SK-N-SH treated with all-trans-retinoic acid at 6 μM for 48 hours (cell line): ENCODE data around the gene CDK5RAP2.
A peak's percentile ranks its signal among the peaks of the same experiment; 100 is the strongest.

ENCODE experiments used
- ATAC-seq: fragments of 200-7000 bp; cut with Tn5 transposase; 3 replicates; pipeline ENCODE4 v1.9.1; 2020; ENCODE audit warnings: mild to moderate bottlenecking, moderate library complexity
- ARNTL ChIP-seq: fragments of 450-650 bp; formaldehyde crosslinking; IDR thresholded peaks from 2 replicates; pipeline ENCODE4 v1.5.0; 2020; ENCODE audit warnings: low read depth, mild to moderate bottlenecking, moderate library complexity, borderline replicate concordance
- BACH2 ChIP-seq: fragments of 250-450 bp; sonication (Bioruptor Pico); IDR thresholded peaks from 2 replicates; pipeline ENCODE4 v1.9.0; 2021; ENCODE audit warnings: mild to moderate bottlenecking, borderline replicate concordance
- CSDC2 ChIP-seq: fragments of 250-450 bp; sonication (Bioruptor Pico); IDR thresholded peaks from 2 replicates; pipeline ENCODE4 v1.5.0; 2020; ENCODE audit warnings: mild to moderate bottlenecking, moderate library complexity
- ESRRG ChIP-seq: fragments of 250-450 bp; sonication (Bioruptor Pico); IDR thresholded peaks from 2 replicates; pipeline ENCODE4 v1.6.1; 2021; ENCODE audit warnings: mild to moderate bottlenecking
- GLIS3 ChIP-seq: fragments of 250-450 bp; sonication (Bioruptor Pico); IDR thresholded peaks from 2 replicates; pipeline ENCODE4 v1.5.0; 2020; ENCODE audit warnings: mild to moderate bottlenecking, moderate library complexity
- ISL1 ChIP-seq: fragments of 250-450 bp; sonication (Bioruptor Pico); IDR thresholded peaks from 2 replicates; pipeline ENCODE4 v2.1.2; 2022; ENCODE audit warnings: mild to moderate bottlenecking, moderate library complexity
- PPARA ChIP-seq: fragments of 250-450 bp; sonication (Bioruptor Pico); IDR thresholded peaks from 2 replicates; pipeline ENCODE4 v1.5.0; 2020; ENCODE audit warnings: mild to moderate bottlenecking, borderline replicate concordance
- RARB ChIP-seq: fragments of 250-450 bp; sonication (Bioruptor Pico); IDR thresholded peaks from 2 replicates; pipeline ENCODE4 v1.8.0; 2021; ENCODE audit warnings: mild to moderate bottlenecking, moderate library complexity
- SNAI2 ChIP-seq: fragments of 250-450 bp; sonication (Bioruptor Pico); IDR thresholded peaks from 2 replicates; pipeline ENCODE4 v1.5.0; 2020; ENCODE audit warnings: mild to moderate bottlenecking, moderate library complexity
- TCF4 ChIP-seq: fragments of 250-450 bp; sonication (Bioruptor Pico); IDR thresholded peaks from 2 replicates; pipeline ENCODE4 v1.8.0; 2021; ENCODE audit warnings: mild to moderate bottlenecking, moderate library complexity, borderline replicate concordance
- ZC3H10 ChIP-seq: fragments of 250-450 bp; sonication (Bioruptor Pico); IDR thresholded peaks from 2 replicates; pipeline ENCODE4 v1.5.1; 2021; ENCODE audit warnings: mild to moderate bottlenecking, moderate library complexity
- ZFP3 ChIP-seq: fragments of 250-450 bp; sonication (Bioruptor Pico); IDR thresholded peaks from 2 replicates; pipeline ENCODE4 v1.5.0; 2020; ENCODE audit warnings: mild to moderate bottlenecking, moderate library complexity
- ZFP30 ChIP-seq: fragments of 450-650 bp; formaldehyde crosslinking; IDR thresholded peaks from 2 replicates; pipeline ENCODE4 v1.5.0; 2022; ENCODE audit warnings: mild to moderate bottlenecking, moderate library complexity
- ZNF565 ChIP-seq: fragments of 450-650 bp; formaldehyde crosslinking; conservative IDR thresholded peaks from 2 replicates; pipeline ENCODE4 v1.5.0; 2020; ENCODE audit warnings: low read depth, mild to moderate bottlenecking, moderate library complexity
- ZNF70 ChIP-seq: fragments of 450-650 bp; formaldehyde crosslinking; IDR thresholded peaks from 2 replicates; pipeline ENCODE4 v1.5.0; 2020; ENCODE audit warnings: mild to moderate bottlenecking, moderate library complexity
- ZNF8 ChIP-seq: fragments of 450-650 bp; formaldehyde crosslinking; IDR thresholded peaks from 2 replicates; pipeline ENCODE4 v1.5.0; 2020; ENCODE audit warnings: mild to moderate bottlenecking, moderate library complexity
- TF ChIP-seq, protein P1 (sequence below): fragments of 250-450 bp; sonication (Bioruptor Pico); IDR thresholded peaks from 2 replicates; pipeline ENCODE4 v1.5.1; 2020; ENCODE audit warnings: low read depth, mild to moderate bottlenecking, moderate library complexity
- TF ChIP-seq, protein P2 (sequence below): fragments of 250-450 bp; sonication (Bioruptor Pico); IDR thresholded peaks from 2 replicates; pipeline ENCODE4 v1.5.1; 2021; ENCODE audit warnings: mild to moderate bottlenecking, moderate library complexity
- TF ChIP-seq, protein P3 (sequence below): fragments of 250-450 bp; sonication (Bioruptor Pico); IDR thresholded peaks from 2 replicates; pipeline ENCODE4 v1.8.0; 2020; ENCODE audit warnings: mild to moderate bottlenecking, moderate library complexity, borderline replicate concordance
- TF ChIP-seq, protein P4 (sequence below): fragments of 250-450 bp; sonication (Bioruptor Pico); IDR thresholded peaks from 2 replicates; pipeline ENCODE4 v1.8.0; 2021; ENCODE audit warnings: low read depth, mild to moderate bottlenecking, moderate library complexity, borderline replicate concordance
- TF ChIP-seq, protein P5 (sequence below): fragments of 250-450 bp; sonication (Bioruptor Pico); IDR thresholded peaks from 2 replicates; pipeline ENCODE4 v1.5.0; 2020; ENCODE audit warnings: mild to moderate bottlenecking, moderate library complexity

CDK5RAP2 gene

DNA sequence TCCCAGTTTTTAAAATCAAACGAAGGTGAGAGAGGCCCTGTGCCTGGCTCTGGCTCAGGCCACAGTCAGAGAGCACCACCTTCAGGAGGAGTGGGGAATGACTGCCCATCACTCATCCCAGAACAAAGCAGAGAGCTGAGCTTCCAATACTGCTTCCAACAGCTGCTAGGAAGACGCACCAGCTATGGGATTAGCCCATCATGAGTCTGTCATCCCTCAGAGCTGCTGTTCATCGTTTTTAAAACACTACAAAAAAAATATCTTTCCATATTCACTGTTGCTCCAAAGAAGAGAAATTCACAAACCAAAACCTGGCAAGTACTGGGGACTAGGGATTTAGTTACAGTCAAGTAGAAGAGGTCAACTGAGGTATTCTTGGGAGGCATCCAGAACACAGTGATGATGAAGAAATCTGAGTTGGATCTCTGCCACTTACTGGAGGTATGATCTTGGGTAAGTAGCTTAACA lies 102.4 kb downstream of the CDK5RAP2 start:
- TF ChIP-seq, protein P1, sequence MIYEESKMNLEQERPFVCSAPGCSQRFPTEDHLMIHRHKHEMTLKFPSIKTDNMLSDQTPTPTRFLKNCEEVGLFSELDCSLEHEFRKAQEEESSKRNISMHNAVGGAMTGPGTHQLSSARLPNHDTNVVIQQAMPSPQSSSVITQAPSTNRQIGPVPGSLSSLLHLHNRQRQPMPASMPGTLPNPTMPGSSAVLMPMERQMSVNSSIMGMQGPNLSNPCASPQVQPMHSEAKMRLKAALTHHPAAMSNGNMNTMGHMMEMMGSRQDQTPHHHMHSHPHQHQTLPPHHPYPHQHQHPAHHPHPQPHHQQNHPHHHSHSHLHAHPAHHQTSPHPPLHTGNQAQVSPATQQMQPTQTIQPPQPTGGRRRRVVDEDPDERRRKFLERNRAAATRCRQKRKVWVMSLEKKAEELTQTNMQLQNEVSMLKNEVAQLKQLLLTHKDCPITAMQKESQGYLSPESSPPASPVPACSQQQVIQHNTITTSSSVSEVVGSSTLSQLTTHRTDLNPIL (CRISPR knock-in tag): no peak
- TF ChIP-seq GLIS3 (CRISPR knock-in tag) (no peak), ESRRG (CRISPR knock-in tag) (no peak), ZNF70 (CRISPR knock-in tag) (no peak), SNAI2 (CRISPR knock-in tag) (no peak), ZFP30 (no peak), BACH2 (CRISPR knock-in tag) (no peak), CSDC2 (CRISPR knock-in tag) (no peak), ZFP3 (no peak), ISL1 (no peak), RARB (no peak), ARNTL (no peak), PPARA (CRISPR knock-in tag) (no peak)
- TF ChIP-seq, protein P2, sequence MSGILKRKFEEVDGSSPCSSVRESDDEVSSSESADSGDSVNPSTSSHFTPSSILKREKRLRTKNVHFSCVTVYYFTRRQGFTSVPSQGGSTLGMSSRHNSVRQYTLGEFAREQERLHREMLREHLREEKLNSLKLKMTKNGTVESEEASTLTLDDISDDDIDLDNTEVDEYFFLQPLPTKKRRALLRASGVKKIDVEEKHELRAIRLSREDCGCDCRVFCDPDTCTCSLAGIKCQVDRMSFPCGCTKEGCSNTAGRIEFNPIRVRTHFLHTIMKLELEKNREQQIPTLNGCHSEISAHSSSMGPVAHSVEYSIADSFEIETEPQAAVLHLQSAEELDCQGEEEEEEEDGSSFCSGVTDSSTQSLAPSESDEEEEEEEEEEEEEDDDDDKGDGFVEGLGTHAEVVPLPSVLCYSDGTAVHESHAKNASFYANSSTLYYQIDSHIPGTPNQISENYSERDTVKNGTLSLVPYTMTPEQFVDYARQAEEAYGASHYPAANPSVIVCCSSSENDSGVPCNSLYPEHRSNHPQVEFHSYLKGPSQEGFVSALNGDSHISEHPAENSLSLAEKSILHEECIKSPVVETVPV: no peak
- TF ChIP-seq, protein P3, sequence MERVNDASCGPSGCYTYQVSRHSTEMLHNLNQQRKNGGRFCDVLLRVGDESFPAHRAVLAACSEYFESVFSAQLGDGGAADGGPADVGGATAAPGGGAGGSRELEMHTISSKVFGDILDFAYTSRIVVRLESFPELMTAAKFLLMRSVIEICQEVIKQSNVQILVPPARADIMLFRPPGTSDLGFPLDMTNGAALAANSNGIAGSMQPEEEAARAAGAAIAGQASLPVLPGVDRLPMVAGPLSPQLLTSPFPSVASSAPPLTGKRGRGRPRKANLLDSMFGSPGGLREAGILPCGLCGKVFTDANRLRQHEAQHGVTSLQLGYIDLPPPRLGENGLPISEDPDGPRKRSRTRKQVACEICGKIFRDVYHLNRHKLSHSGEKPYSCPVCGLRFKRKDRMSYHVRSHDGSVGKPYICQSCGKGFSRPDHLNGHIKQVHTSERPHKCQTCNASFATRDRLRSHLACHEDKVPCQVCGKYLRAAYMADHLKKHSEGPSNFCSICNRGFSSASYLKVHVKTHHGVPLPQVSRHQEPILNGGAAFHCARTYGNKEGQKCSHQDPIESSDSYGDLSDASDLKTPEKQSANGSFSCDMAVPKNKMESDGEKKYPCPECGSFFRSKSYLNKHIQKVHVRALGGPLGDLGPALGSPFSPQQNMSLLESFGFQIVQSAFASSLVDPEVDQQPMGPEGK (CRISPR knock-in tag): no peak
- TF ChIP-seq, protein P4, sequence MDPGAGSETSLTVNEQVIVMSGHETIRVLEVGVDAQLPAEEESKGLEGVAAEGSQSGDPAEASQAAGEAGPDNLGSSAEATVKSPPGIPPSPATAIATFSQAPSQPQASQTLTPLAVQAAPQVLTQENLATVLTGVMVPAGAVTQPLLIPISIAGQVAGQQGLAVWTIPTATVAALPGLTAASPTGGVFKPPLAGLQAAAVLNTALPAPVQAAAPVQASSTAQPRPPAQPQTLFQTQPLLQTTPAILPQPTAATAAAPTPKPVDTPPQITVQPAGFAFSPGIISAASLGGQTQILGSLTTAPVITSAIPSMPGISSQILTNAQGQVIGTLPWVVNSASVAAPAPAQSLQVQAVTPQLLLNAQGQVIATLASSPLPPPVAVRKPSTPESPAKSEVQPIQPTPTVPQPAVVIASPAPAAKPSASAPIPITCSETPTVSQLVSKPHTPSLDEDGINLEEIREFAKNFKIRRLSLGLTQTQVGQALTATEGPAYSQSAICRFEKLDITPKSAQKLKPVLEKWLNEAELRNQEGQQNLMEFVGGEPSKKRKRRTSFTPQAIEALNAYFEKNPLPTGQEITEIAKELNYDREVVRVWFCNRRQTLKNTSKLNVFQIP (CRISPR knock-in tag): no peak
- ATAC-seq: peak; percentile 99

DNA sequence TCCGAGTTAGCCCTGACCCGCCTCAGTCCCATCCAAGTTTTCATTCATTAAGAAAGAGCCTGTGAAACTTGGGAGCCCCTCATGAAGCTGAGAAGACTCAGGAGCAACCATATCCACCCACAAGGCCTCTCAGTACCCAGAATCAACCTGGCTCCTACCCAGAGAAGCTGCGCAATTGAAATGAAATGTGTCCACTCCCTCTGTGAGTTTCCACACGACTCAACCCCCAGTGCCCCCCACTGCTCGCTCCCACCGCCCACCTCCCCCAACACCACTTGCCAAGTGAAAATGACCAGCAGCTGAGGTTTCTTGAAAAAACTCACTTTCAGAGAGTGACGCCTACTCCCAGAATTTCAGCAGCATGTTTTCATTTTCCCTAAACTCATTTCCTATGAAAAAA lies 104.6 kb downstream of the CDK5RAP2 start:
- ATAC-seq: no peak
- TF ChIP-seq ZFP3 (no peak), GLIS3 (CRISPR knock-in tag) (no peak), ZNF565 (CRISPR knock-in tag) (no peak), ISL1 (no peak), ZC3H10 (no peak), RARB (no peak), TCF4 (no peak), SNAI2 (CRISPR knock-in tag) (no peak), ZNF8 (CRISPR knock-in tag) (no peak), ESRRG (CRISPR knock-in tag) (no peak)
- TF ChIP-seq, protein P5, sequence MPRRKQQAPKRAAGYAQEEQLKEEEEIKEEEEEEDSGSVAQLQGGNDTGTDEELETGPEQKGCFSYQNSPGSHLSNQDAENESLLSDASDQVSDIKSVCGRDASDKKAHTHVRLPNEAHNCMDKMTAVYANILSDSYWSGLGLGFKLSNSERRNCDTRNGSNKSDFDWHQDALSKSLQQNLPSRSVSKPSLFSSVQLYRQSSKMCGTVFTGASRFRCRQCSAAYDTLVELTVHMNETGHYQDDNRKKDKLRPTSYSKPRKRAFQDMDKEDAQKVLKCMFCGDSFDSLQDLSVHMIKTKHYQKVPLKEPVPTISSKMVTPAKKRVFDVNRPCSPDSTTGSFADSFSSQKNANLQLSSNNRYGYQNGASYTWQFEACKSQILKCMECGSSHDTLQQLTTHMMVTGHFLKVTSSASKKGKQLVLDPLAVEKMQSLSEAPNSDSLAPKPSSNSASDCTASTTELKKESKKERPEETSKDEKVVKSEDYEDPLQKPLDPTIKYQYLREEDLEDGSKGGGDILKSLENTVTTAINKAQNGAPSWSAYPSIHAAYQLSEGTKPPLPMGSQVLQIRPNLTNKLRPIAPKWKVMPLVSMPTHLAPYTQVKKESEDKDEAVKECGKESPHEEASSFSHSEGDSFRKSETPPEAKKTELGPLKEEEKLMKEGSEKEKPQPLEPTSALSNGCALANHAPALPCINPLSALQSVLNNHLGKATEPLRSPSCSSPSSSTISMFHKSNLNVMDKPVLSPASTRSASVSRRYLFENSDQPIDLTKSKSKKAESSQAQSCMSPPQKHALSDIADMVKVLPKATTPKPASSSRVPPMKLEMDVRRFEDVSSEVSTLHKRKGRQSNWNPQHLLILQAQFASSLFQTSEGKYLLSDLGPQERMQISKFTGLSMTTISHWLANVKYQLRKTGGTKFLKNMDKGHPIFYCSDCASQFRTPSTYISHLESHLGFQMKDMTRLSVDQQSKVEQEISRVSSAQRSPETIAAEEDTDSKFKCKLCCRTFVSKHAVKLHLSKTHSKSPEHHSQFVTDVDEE: no peak
- TF ChIP-seq, protein P1 (CRISPR knock-in tag): no peak
